B cell (primary cell): ENCODE results near the gene SKAP1. TPM values are rescaled to one million over a fixed set of nuclear protein-coding genes. Genes with fewer than 3 reads are reported as not detected.

ENCODE experiments used
- ATAC-seq: fragments of 200-7000 bp; cut with Tn5 transposase; one replicate; pipeline ENCODE4 v1.10.0; 2021; ENCODE audit warnings: low read depth, mild to moderate bottlenecking, moderate number of reproducible peaks, moderate library complexity
- CTCF ChIA-PET: fragments of 350-600 bp; sonication (Branson Sonifier 250); formaldehyde crosslinking; loops from one replicate; lab custom pipeline; 2021; ENCODE audit warnings: antibody characterized with exemption, inconsistent platforms; lab: Charles Lee
- POLR2A ChIA-PET: fragments of 350-600 bp; sonication (Branson Sonifier 250); formaldehyde crosslinking; loops from one replicate; lab custom pipeline; 2021; ENCODE audit warnings: antibody characterized with exemption; lab: Charles Lee
- DNase-seq: peaks from one replicate; pipeline ENCODE4 v3.0.0; 2013
- H2AFZ ChIP-seq: 2 replicates; pipeline ENCODE4 v1.6.1; 2012; ENCODE audit warnings: mild to moderate bottlenecking, low read depth, low read length; ENCODE audit not compliant: insufficient read depth, poor library complexity, severe bottlenecking
- H3K27ac ChIP-seq, 2 donors: 1 replicate in 1 of 2; 2 replicates in 1 of 2; pipeline ENCODE4 v1.5.1; 2012 to 2013; ENCODE audit warnings: low read length in 2 of 2, mild to moderate bottlenecking in 2 of 2, moderate library complexity in 1 of 2
- H3K27me3 ChIP-seq, 4 experiments: fragments of 200-600 bp in 1 of 4; sonication (generic) in 1 of 4; replicated peaks in 1 of 4; 1 replicate in 2 of 4; 2 replicates in 2 of 4; pipeline versions ENCODE4 v1.6.1 to v1.7.0; 2013 to 2016; ENCODE audit warnings: low read length in 3 of 4, mild to moderate bottlenecking in 2 of 4, mixed read lengths in 1 of 4, moderate library complexity in 1 of 4; ENCODE audit not compliant: insufficient read depth in 4 of 4, control insufficient read depth in 3 of 4; ENCODE audit errors: control extremely low read depth in 1 of 4
- H3K36me3 ChIP-seq, 2 experiments: replicated peaks in 1 of 2; 1 replicate in 1 of 2; 2 replicates in 1 of 2; pipeline versions ENCODE4 v1.6.1 to v1.7.1; 2013; ENCODE audit warnings: low read length in 1 of 2; ENCODE audit not compliant: insufficient read depth in 2 of 2, control insufficient read depth in 1 of 2; ENCODE audit errors: control extremely low read depth in 1 of 2, extremely low read depth in 1 of 2
- H3K4me1 ChIP-seq, 2 donors: fragments of 200-600 bp in 1 of 2; sonication (generic) in 1 of 2; 1 replicate in 1 of 2; 2 replicates in 1 of 2; pipeline versions ENCODE4 v1.5.1 to v1.6.1; 2013 to 2017; ENCODE audit warnings: low read length in 2 of 2; ENCODE audit not compliant: control insufficient read depth in 2 of 2, insufficient read depth in 2 of 2
- H3K4me2 ChIP-seq: replicated peaks from 2 replicates; pipeline ENCODE3; 2012; ENCODE audit warnings: mild to moderate bottlenecking, low read depth, low read length; ENCODE audit not compliant: poor library complexity, severe bottlenecking
- H3K4me3 ChIP-seq, 5 experiments: fragments of 200-600 bp in 1 of 5; sonication (generic) in 1 of 5; 1 replicate in 3 of 5; 2 replicates in 2 of 5; pipeline versions ENCODE4 v1.5.1 to v1.7.0; 2011 to 2016; ENCODE audit warnings: low read length in 4 of 5, mild to moderate bottlenecking in 4 of 5, low read depth in 2 of 5, control low read depth in 1 of 5, moderate library complexity in 1 of 5; ENCODE audit not compliant: insufficient read depth in 1 of 5; ENCODE audit errors: control extremely low read depth in 1 of 5, extremely low read depth in 1 of 5
- H3K79me2 ChIP-seq: fragments of 200-600 bp; sonication (generic); one replicate; pipeline ENCODE4 v1.6.0; 2016; ENCODE audit warnings: low read length; ENCODE audit not compliant: control insufficient read depth, insufficient read depth
- H3K9ac ChIP-seq: fragments of 200-600 bp; sonication (generic); 2 replicates; pipeline ENCODE4 v1.6.1; 2017; ENCODE audit warnings: mild to moderate bottlenecking, low read length, moderate library complexity
- H3K9me3 ChIP-seq, 3 donors: one replicate each; pipeline versions ENCODE4 v1.6.1 to v1.7.1; 2013; ENCODE audit warnings: low read length in 2 of 3; ENCODE audit not compliant: control insufficient read depth in 2 of 3, insufficient read depth in 1 of 3; ENCODE audit errors: control extremely low read depth in 1 of 3
- H4K20me1 ChIP-seq: 2 replicates; pipeline ENCODE4 v1.6.0; 2012; ENCODE audit warnings: mild to moderate bottlenecking, low read length; ENCODE audit not compliant: insufficient read depth, control insufficient read depth, poor library complexity, severe bottlenecking
- H3K27ac Mint-ChIP-seq: one replicate; pipeline ENCODE4 v1.8.0; 2021; ENCODE audit warnings: mixed read lengths
- H3K27me3 Mint-ChIP-seq: one replicate; pipeline ENCODE4 v1.8.0; 2021; ENCODE audit warnings: mixed read lengths
- H3K4me1 Mint-ChIP-seq: one replicate; pipeline ENCODE4 v1.8.0; 2021; ENCODE audit warnings: mixed read lengths
- H3K4me3 Mint-ChIP-seq: one replicate; pipeline ENCODE4 v1.8.0; 2021; ENCODE audit warnings: mixed read lengths
- H3K9me3 Mint-ChIP-seq: one replicate; pipeline ENCODE4 v1.8.0; 2022; ENCODE audit warnings: mixed read lengths; ENCODE audit not compliant: insufficient read depth
- CTCF ChIP-seq: fragments of 200-600 bp; IDR thresholded peaks from one replicate; pipeline ENCODE4 v1.8.0; 2022; ENCODE audit warnings: antibody characterized with exemption, mild to moderate bottlenecking
- EZH2 ChIP-seq: IDR thresholded peaks from 2 replicates; pipeline ENCODE4 v1.6.1; 2012; ENCODE audit warnings: borderline replicate concordance, low read depth, mild to moderate bottlenecking, moderate library complexity, low read length; ENCODE audit not compliant: insufficient read depth, poor library complexity, severe bottlenecking
- WGBS: methylation state at CpG from one replicate; pipeline ENCODE4 v1.1.5; 2013; ENCODE audit warnings: missing lambda C conversion rate; ENCODE audit not compliant: insufficient coverage; 5-methylcytosine and 5-hydroxymethylcytosine counted together
- intact Hi-C: fragments of 100-400 bp; cut with micrococcal nuclease; formaldehyde crosslinking; loops from one replicate; pipeline ENCODE4 v1.10.0; 2022
- polyA plus RNA-seq: library from polyadenylated mRNA; depleted of rRNA; stranded (reverse); fragments of >200 nt; gene quantifications from 2 replicates; pipeline ENCODE4 v1.2.3, GENCODE V29; 2012
- total RNA-seq, 2 donors: library from RNA; stranded (reverse); fragments of 120-200 nt in 1 of 2; gene quantifications; 1 replicate in 1 of 2; 2 replicates in 1 of 2; pipeline versions ENCODE4 v1.2.3 to v1.2.4, GENCODE V29; 2013 to 2022

The SKAP1 gene
- total and polyA plus RNA-seq, 2 donors (not counting 1 experiment from before 2014, with no cell fraction given): 33.1 to 37.3 TPM

GRCh38 chr17:48433896-48434295, 3.9 kb upstream of the SKAP1 start:
- Histone ChIP-seq H3K4me3 (no peak overlapping the region), H3K9ac (no peak overlapping the region), H3K79me2 (peaks cover 11% of the 10 kb centered on the region), H3K36me3 (no peaks in the 10 kb centered on the region), H3K4me1 (peaks cover 37 to 46% of the 10 kb centered on the region in 2 donors), H3K27ac (no peak overlapping the region), H4K20me1 (no peaks in the 10 kb centered on the region), H3K9me3 (peaks cover 0 to 6% (median 0%) of the 10 kb centered on the region in 3 donors), H3K4me2 (no peak overlapping the region), H2AFZ (no peak overlapping the region), H3K27me3 (peaks cover 0 to 35% (median 11%) of the 10 kb centered on the region in 4 experiments)
- ChIA-PET CTCF (interaction anchor here (1.9 kb wide), 1 partner anchor 82 kb away, joined by 4 read pairs; no protein-coding TSS in a partner anchor), POLR2A (no interaction called here)
- H3K4me1 Mint-ChIP-seq: peaks cover 47% of the 10 kb centered on the region
- no peak for DNase-seq
- intact Hi-C loops: loop anchor here (2.0 kb wide), 1 partner anchor 15 kb away; no protein-coding TSS in a partner anchor
- no peaks in the 10 kb centered on the region for H3K9me3 Mint-ChIP-seq
- ATAC-seq: no peak
- peaks cover 32% of the 10 kb centered on the region for H3K27me3 Mint-ChIP-seq
- TF ChIP-seq EZH2 (no peak), CTCF (no peak)
- H3K4me3 Mint-ChIP-seq: no peak overlapping the region
- 94% methylated on average over 6 of the region's 6 CpGs for WGBS
- H3K27ac Mint-ChIP-seq: no peak overlapping the region
